ENCODE data around the gene RIC1. TPM values are rescaled to one million over a fixed set of nuclear protein-coding genes. Genes with fewer than 3 reads are reported as not detected.
"Not testable (repeated sequence)": the region's sequence is repeated elsewhere in the genome, so short reads cannot be mapped to it uniquely, and the experiment has no call there.

RIC1 gene
- total RNA-seq, 1 experiment from 2014 or later = 14.7 TPM

- in situ Hi-C loops (cut with HindIII; ENCODE audit: low pct_unique_long_range_greater_than_20kb, low sequenced_read_pairs) = no loop called here
- no peak for DNase-seq (ENCODE audit: low read depth, low spot score)
These were observed 21.6 kb downstream of the RIC1 start for GRCh38 chr9:5650356-5651105.

- in situ Hi-C loops (cut with HindIII; ENCODE audit: low pct_unique_long_range_greater_than_20kb, low sequenced_read_pairs) = no loop called here
- DNase-seq (ENCODE audit: low read depth, low spot score) = no peak
These were observed 22.3 kb downstream of the RIC1 start for GRCh38 chr9:5651246-5651645.

GRCh38 chr9:5652821-5653220 lies 23.9 kb downstream of the RIC1 start:
- no peak for DNase-seq (ENCODE audit: low read depth, low spot score)

GRCh38 chr9:5662804-5663203 lies 33.9 kb downstream of the RIC1 start:
- DNase-seq (ENCODE audit: low read depth, low spot score); in situ Hi-C loops (cut with HindIII; ENCODE audit: low pct_unique_long_range_greater_than_20kb, low sequenced_read_pairs): not testable (repeated sequence)

More at GRCh38 chr9:5652821-5653220, 23.9 kb downstream of the RIC1 start:
- in situ Hi-C loops (cut with HindIII; ENCODE audit: low pct_unique_long_range_greater_than_20kb, low sequenced_read_pairs) = no loop called here

- no peak for DNase-seq (ENCODE audit: low read depth, low spot score)
- in situ Hi-C loops (cut with HindIII; ENCODE audit: low pct_unique_long_range_greater_than_20kb, low sequenced_read_pairs) = no loop called here
These were observed 36.2 kb downstream of the RIC1 start for GRCh38 chr9:5665059-5665458.

- in situ Hi-C loops (cut with HindIII; ENCODE audit: low pct_unique_long_range_greater_than_20kb, low sequenced_read_pairs) = no loop called here
These were observed 38.5 kb downstream of the RIC1 start for GRCh38 chr9:5667391-5667790.

GRCh38 chr9:5670079-5670478 lies 41.2 kb downstream of the RIC1 start:
- no peak for DNase-seq (ENCODE audit: low read depth, low spot score)
- in situ Hi-C loops (cut with HindIII; ENCODE audit: low pct_unique_long_range_greater_than_20kb, low sequenced_read_pairs) = no loop called here

More at GRCh38 chr9:5667391-5667790, 38.5 kb downstream of the RIC1 start:
- DNase-seq (ENCODE audit: low read depth, low spot score) = no peak

GRCh38 chr9:5671711-5672353 lies 42.9 kb downstream of the RIC1 start:
- in situ Hi-C loops (cut with HindIII; ENCODE audit: low pct_unique_long_range_greater_than_20kb, low sequenced_read_pairs) = no loop called here

GRCh38 chr9:5675046-5675445 lies 46.1 kb downstream of the RIC1 start:
- in situ Hi-C loops (cut with HindIII; ENCODE audit: low pct_unique_long_range_greater_than_20kb, low sequenced_read_pairs); DNase-seq (ENCODE audit: low read depth, low spot score): not testable (repeated sequence)

More at GRCh38 chr9:5671711-5672353, 42.9 kb downstream of the RIC1 start:
- no peak for DNase-seq (ENCODE audit: low read depth, low spot score)

- in situ Hi-C loops (cut with HindIII; ENCODE audit: low pct_unique_long_range_greater_than_20kb, low sequenced_read_pairs); DNase-seq (ENCODE audit: low read depth, low spot score): not testable (repeated sequence)
These were observed 54.7 kb downstream of the RIC1 start for GRCh38 chr9:5683591-5683990.

GRCh38 chr9:5684101-5684500 lies 55.2 kb downstream of the RIC1 start:
- no peak for DNase-seq (ENCODE audit: low read depth, low spot score)
- in situ Hi-C loops (cut with HindIII; ENCODE audit: low pct_unique_long_range_greater_than_20kb, low sequenced_read_pairs) = no loop called here

GRCh38 chr9:5688109-5688508 lies 59.2 kb downstream of the RIC1 start:
- in situ Hi-C loops (cut with HindIII; ENCODE audit: low pct_unique_long_range_greater_than_20kb, low sequenced_read_pairs) = no loop called here
- DNase-seq (ENCODE audit: low read depth, low spot score) = no peak

- in situ Hi-C loops (cut with HindIII; ENCODE audit: low pct_unique_long_range_greater_than_20kb, low sequenced_read_pairs) = no loop called here
These were observed 61.4 kb downstream of the RIC1 start for GRCh38 chr9:5690278-5690677.

GRCh38 chr9:5695860-5696259 lies 67.0 kb downstream of the RIC1 start:
- in situ Hi-C loops (cut with HindIII; ENCODE audit: low pct_unique_long_range_greater_than_20kb, low sequenced_read_pairs) = no loop called here
- no peak for DNase-seq (ENCODE audit: low read depth, low spot score)

More at GRCh38 chr9:5690278-5690677, 61.4 kb downstream of the RIC1 start:
- DNase-seq (ENCODE audit: low read depth, low spot score) = no peak

GRCh38 chr9:5696884-5697283 lies 68.0 kb downstream of the RIC1 start:
- in situ Hi-C loops (cut with HindIII; ENCODE audit: low pct_unique_long_range_greater_than_20kb, low sequenced_read_pairs) = no loop called here
- DNase-seq (ENCODE audit: low read depth, low spot score) = no peak

GRCh38 chr9:5698004-5698403 lies 69.1 kb downstream of the RIC1 start:
- in situ Hi-C loops (cut with HindIII; ENCODE audit: low pct_unique_long_range_greater_than_20kb, low sequenced_read_pairs) = no loop called here
- DNase-seq (ENCODE audit: low read depth, low spot score) = no peak

GRCh38 chr9:5698810-5699556 lies 70.1 kb downstream of the RIC1 start:
- no peak for DNase-seq (ENCODE audit: low read depth, low spot score)
- in situ Hi-C loops (cut with HindIII; ENCODE audit: low pct_unique_long_range_greater_than_20kb, low sequenced_read_pairs) = no loop called here

- in situ Hi-C loops (cut with HindIII; ENCODE audit: low pct_unique_long_range_greater_than_20kb, low sequenced_read_pairs) = no loop called here
These were observed 79.5 kb downstream of the RIC1 start for GRCh38 chr9:5708414-5708813.

More at GRCh38 chr9:5708414-5708813, 79.5 kb downstream of the RIC1 start:
- DNase-seq (ENCODE audit: low read depth, low spot score) = no peak
